Heart right ventricle (tissue), 16 donors: ENCODE results near the gene APBB1. TPM values are rescaled to one million over a fixed set of nuclear protein-coding genes. Genes with fewer than 3 reads are reported as not detected.
"Not testable (repeated sequence)": the region's sequence is repeated elsewhere in the genome, so short reads cannot be mapped to it uniquely, and the experiment has no call there.

ENCODE experiments used
- ATAC-seq, 8 donors: fragments of 200-7000 bp; cut with Tn5 transposase; one replicate each; pipeline ENCODE4 v1.9.1; 2020; ENCODE audit warnings: mild to moderate bottlenecking in 8 of 8, moderate library complexity in 8 of 8, moderate number of reproducible peaks in 1 of 8
- DNase-seq, 2 donors: peaks; one replicate each; pipeline ENCODE4 v3.0.0-alpha.2; 2020
- H3K27ac ChIP-seq, 10 donors: fragments of 200-600 bp; sonication (generic) in 2 of 10; one replicate each; pipeline versions ENCODE4 v1.5.0 to v1.8.0; 2020 to 2022; ENCODE audit warnings: mild to moderate bottlenecking in 3 of 10
- H3K27me3 ChIP-seq, 7 donors: fragments of 200-600 bp; one replicate each; pipeline ENCODE4 v1.8.0; 2021 to 2022; ENCODE audit warnings: mild to moderate bottlenecking in 2 of 7
- H3K36me3 ChIP-seq, 9 donors: fragments of 200-600 bp; sonication (generic) in 1 of 9; one replicate each; pipeline versions ENCODE4 v1.5.0 to v1.8.0; 2020 to 2022; ENCODE audit warnings: mild to moderate bottlenecking in 2 of 9
- H3K4me1 ChIP-seq, 9 donors: fragments of 200-600 bp; sonication (generic) in 1 of 9; one replicate each; pipeline versions ENCODE4 v1.5.0 to v1.8.0; 2020 to 2022; ENCODE audit warnings: mild to moderate bottlenecking in 4 of 9
- H3K4me3 ChIP-seq, 10 donors: fragments of 200-600 bp; sonication (generic) in 2 of 10; one replicate each; pipeline versions ENCODE4 v1.5.0 to v1.8.0; 2020 to 2022; ENCODE audit warnings: mild to moderate bottlenecking in 7 of 10, moderate library complexity in 2 of 10
- H3K9me3 ChIP-seq, 11 donors: fragments of 200-600 bp in 10 of 11; sonication (generic) in 2 of 11; one replicate each; pipeline versions ENCODE4 v1.5.0 to v1.8.0; 2013 to 2022; ENCODE audit warnings: mild to moderate bottlenecking in 2 of 11, control low read depth in 1 of 11, moderate library complexity in 1 of 11
- CTCF ChIP-seq, 9 donors: fragments of 200-600 bp; sonication (generic) in 2 of 9; IDR thresholded peaks; one replicate each; pipeline versions ENCODE4 v1.5.0 to v1.8.0; 2021 to 2022; ENCODE audit warnings: antibody characterized with exemption in 9 of 9, mild to moderate bottlenecking in 5 of 9, moderate library complexity in 1 of 9
- WGBS, 2 donors: extraction: QIAGEN DNeasy Blood & Tissue Kit; methylation state at CpG; one replicate each; pipeline ENCODE4 v1.1.7; 2013; ENCODE audit warnings: inconsistent platforms in 1 of 2; 5-methylcytosine and 5-hydroxymethylcytosine counted together
- intact Hi-C, 10 donors: fragments of 100-400 bp; cut with DNase I; formaldehyde crosslinking; loops; one replicate each; pipeline versions ENCODE4 v1.11.1 to v1.14.2; 2022
- polyA plus RNA-seq, 2 donors: library from polyadenylated mRNA; stranded (reverse); fragments of 200-250 nt; gene quantifications; one replicate each; pipeline ENCODE4 v1.2.3, GENCODE V29; 2013
- total RNA-seq, 10 donors: library from RNA; stranded (reverse); fragmentation: NEBNext Ultra II Directional in 3 of 10; extraction: Animal tissue kit (Norgen Biotek cat#: 25700) in 3 of 10; gene quantifications; one replicate each; pipeline versions ENCODE4 v1.2.1 to v1.2.4, GENCODE V29; 2021 to 2023
- donor health status: Arrhythmogenic right ventricular cardiomyopathy.
- donor health status: ischemic (EF 13 %, LVEDD 7.1; RV severe dilation, severe dysfunction).
- donor health status: healthy with polysubstance abuse.
- donor health status: DM: no; HTN: yes; CAD: no.
- donor health status: DM: no; HTN: no; CAD: no.
- donor health status: ischemic (EF 25% LVEDD 6.9; RV normal size, moderate dysfunction).
- donor health status: ischemic (EF 25% LVEDD 5.7; RV mildly dilated, moderate dysfunction).
- donor health status: healthy.
- donor health status: DM: yes; HTN: yes; CAD: no.
- donor health status: Ischemic cardiomyopathy.
- donor health status: ischemic (EF 35%, LVEDD 5.7; RV mildly dilated, moderate dysfunction).
- donor health status: nonischemic (EF 11% LVEDD 7.7; RV severe dilation, severe dysfunction).
- donor health status: DM: yes; HTN: yes; CAD: no.
- donor health status: PGD.
- donor health status: ischemic (EF 29% LVEDD 5.4; RV normal size, mild dysfunction).
- donor health status: nonischemic (EF 23%, LVEDD 6.1; RV moderate dilation, normal function).

Gene APBB1
- total and polyA plus RNA-seq, 12 donors, result 54.3 to 93.3 (median 71.1) TPM

DNA sequence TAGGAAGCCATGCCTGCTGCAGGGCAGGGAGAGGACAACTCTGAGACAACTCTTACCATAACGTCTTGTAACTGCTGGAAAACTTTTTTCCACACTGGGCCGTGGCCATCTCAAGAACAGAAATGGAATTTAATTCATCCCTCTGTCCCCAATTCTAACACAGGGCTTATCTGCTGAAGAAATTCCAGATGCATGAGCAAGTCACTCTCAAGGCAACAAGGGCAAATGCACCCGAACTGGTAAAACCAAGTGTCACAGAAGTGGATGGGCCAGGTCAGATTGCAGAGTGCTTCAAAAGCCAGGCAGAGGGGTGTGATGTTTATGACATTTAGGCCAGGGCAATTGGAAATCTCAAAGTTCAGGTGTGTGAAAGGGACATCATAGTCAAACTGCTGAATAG lies 21.3 kb downstream of the APBB1 start:
- ATAC-seq, result no peak
- peaks cover 0 to 94% (median 3%) of the 10 kb centered on the region in 9 donors for H3K36me3 ChIP-seq
- no peaks in the 10 kb centered on the region for H3K27me3 ChIP-seq
- no peak overlapping the region for H3K4me3 ChIP-seq
- no peak for DNase-seq
- intact Hi-C loops, result loop anchor here in 1 of 10 donors (10.0 kb wide), 1 partner anchor 287 kb away; the partner anchor contains the start of gene MRPL17
- no peaks in the 10 kb centered on the region for H3K9me3 ChIP-seq
- WGBS, 2 donors, result 53 to 56% methylated on average over 3 of the region's 3 CpGs
- no peak for TF ChIP-seq CTCF (IDR thresholded peaks at IDR 0.05)
- H3K4me1 ChIP-seq, result peaks cover 0 to 15% (median 12%) of the 10 kb centered on the region in 9 donors
- H3K27ac ChIP-seq, result no peak overlapping the region

DNA sequence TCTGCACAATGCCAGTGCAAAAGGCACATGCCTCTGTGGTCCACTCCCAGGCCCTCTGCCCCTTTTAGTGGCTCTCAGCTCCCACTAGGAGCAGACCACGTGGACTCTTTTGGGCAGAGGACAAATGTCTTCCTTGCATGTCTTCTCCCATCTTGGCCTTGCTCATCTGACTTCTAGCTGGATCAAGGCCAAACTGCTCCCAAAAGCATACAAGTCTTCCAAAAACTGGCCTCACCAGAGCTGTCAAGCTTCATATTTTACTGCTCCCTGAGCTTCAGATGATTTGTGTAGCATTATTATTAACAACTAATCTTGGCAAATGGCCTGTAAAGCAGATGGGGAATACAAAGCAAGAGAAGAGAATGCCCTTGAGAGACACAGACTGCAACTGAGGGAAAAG lies 21.7 kb downstream of the APBB1 start:
- WGBS, 2 donors, result 46 to 65% methylated on average over 1 of the region's 1 CpG

DNA sequence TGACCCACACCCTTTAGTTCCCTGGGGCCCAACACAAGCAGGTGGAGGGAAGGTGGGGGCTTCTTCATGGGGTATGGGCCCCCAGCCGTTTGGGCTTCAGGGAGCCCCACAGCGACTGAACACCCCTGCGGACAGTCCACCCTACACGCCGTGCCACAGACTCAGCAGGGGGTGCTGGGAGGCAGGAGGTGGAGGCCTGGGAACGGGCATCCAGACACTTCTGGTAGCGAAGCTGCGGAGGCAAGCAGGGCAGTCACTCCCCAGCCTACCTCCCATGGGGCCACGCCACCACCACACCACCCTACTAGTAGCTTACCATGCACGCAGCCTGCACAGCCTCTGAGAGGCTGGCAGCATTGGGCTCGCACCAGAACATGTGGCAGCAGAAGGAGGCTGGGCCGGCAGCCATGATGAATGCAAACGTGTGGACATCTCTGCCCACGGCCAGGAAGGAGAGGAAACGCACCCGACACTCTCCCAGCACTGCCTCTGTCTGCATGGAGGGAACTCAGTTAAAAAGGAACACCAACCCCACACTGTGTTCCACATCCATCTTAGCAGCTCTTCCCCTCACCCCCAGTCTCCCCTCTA lies 23.3 kb downstream of the APBB1 start:
- Histone ChIP-seq H3K4me1 (peaks cover 5 to 30% (median 27%) of the 10 kb centered on the region in 9 donors), H3K36me3 (peaks cover 0 to 79% (median 0%) of the 10 kb centered on the region in 9 donors), H3K27ac (no peak overlapping the region), H3K4me3 (no peak overlapping the region), H3K9me3 (no peaks in the 10 kb centered on the region), H3K27me3 (no peaks in the 10 kb centered on the region)
- no peak for TF ChIP-seq CTCF (IDR thresholded peaks at IDR 0.05)
- no peak for ATAC-seq
- 88 to 90% methylated on average over 16 of the region's 16 CpGs for WGBS, 2 donors
- no peak for DNase-seq
- intact Hi-C loops, result loop anchor here in 1 of 10 donors (10.0 kb wide), 1 partner anchor 289 kb away; the partner anchor contains the start of gene MRPL17

More for the DNA sequence above, 21.7 kb downstream of the APBB1 start:
- Histone ChIP-seq H3K27me3 (no peaks in the 10 kb centered on the region), H3K4me1 (peaks cover 0 to 19% (median 12%) of the 10 kb centered on the region in 9 donors), H3K36me3 (peaks cover 0 to 89% (median 3%) of the 10 kb centered on the region in 9 donors), H3K4me3 (no peak overlapping the region), H3K9me3 (no peaks in the 10 kb centered on the region), H3K27ac (no peak overlapping the region)
- ATAC-seq, result no peak
- no peak for TF ChIP-seq CTCF (IDR thresholded peaks at IDR 0.05)
- intact Hi-C loops, result loop anchor here in 1 of 10 donors (10.0 kb wide), 1 partner anchor 288 kb away; the partner anchor contains the start of gene MRPL17
- DNase-seq, result no peak

DNA sequence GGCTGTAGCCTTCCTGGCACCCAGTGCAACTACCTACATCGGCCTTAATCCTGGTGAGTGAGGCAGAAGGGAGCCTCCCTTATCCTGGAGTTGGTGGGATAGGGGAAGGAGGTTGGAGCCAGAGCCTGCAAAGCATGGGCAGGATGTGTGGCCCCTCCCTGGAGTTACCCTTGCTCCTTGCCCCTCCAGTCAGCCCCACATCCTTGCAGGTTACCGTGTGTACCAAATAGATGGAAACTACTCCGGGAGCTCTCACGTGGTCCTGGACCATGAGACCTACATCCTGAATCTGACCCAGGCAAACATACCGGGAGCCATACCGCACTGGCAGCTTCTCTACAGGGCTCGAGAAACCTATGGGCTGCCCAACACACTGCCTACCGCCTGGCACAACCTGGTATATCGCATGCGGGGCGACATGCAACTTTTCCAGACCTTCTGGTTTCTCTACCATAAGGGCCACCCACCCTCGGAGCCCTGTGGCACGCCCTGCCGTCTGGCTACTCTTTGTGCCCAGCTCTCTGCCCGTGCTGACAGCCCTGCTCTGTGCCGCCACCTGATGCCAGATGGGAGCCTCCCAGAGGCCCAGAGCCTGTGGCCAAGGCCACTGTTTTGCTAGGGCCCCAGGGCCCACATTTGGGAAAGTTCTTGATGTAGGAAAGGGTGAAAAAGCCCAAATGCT lies 24.8 kb downstream of the APBB1 start:
- Histone ChIP-seq H3K4me1 (peaks cover 5 to 38% (median 33%) of the 10 kb centered on the region in 9 donors), H3K4me3 (peak overlapping the region in 1 of 10 donors; percentile 1), H3K36me3 (peaks cover 0 to 65% (median 0%) of the 10 kb centered on the region in 9 donors), H3K27me3 (no peaks in the 10 kb centered on the region), H3K27ac (no peak overlapping the region), H3K9me3 (no peaks in the 10 kb centered on the region)
- TF ChIP-seq CTCF (IDR thresholded peaks at IDR 0.05), result no peak
- intact Hi-C loops, result loop anchor here in 1 of 10 donors (10.0 kb wide), 1 partner anchor 291 kb away; the partner anchor contains the start of gene MRPL17
- no peak for DNase-seq
- no peak for ATAC-seq
- 86 to 88% methylated on average over 16 of the region's 16 CpGs for WGBS, 2 donors

DNA sequence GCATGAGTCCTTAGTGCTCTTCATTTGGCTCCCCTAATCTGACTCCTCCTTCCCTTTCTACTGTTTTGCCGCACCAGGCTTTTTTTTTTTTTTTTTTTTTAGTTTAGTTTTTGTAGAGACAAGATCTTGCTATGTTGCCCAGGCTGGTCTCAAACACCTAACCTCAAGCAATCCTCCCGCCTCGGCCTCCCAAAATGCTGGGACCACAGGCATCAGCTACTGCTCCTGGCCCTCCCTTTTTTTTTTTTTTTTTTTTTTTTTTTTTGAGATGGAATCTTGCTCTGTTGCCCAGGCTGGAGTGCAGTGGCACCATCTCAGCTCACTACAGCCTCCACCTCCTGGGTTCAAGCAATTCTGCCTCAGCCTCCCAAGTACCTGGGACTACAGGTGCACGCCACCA lies 26.6 kb downstream of the APBB1 start:
- H3K4me3 ChIP-seq, H3K27me3 ChIP-seq, ATAC-seq, DNase-seq, H3K9me3 ChIP-seq, H3K27ac ChIP-seq: not testable (repeated sequence)
- intact Hi-C loops, result loop anchor here in 1 of 10 donors (10.0 kb wide), 1 partner anchor 293 kb away; the partner anchor contains the start of gene MRPL17
- WGBS, 2 donors, result 96 to 98% methylated on average over 4 of the region's 4 CpGs
- Histone ChIP-seq H3K36me3 (peaks cover 0 to 47% (median 0%) of the 10 kb centered on the region in 9 donors), H3K4me1 (peaks cover 5 to 32% (median 22%) of the 10 kb centered on the region in 9 donors)
